NCI-H510A (cell line): Measurements from ENCODE around the gene IQCE.

ENCODE experiments used
- DNase-seq: peaks from one replicate; lab custom pipeline; 2025; lab: John Stamatoyannopoulos, UW

Gene IQCE

GRCh38 chr7:2634267-2635145, 75.7 kb downstream of the IQCE start:
- DNase-seq: no peak

GRCh38 chr7:2635148-2635668, 76.4 kb downstream of the IQCE start:
- no peak for DNase-seq

- no peak for DNase-seq
These were observed 77.3 kb downstream of the IQCE start for GRCh38 chr7:2635810-2636701.

- no peak for DNase-seq
These were observed 78.3 kb downstream of the IQCE start for GRCh38 chr7:2637066-2637471.

GRCh38 chr7:2637505-2638223, 78.9 kb downstream of the IQCE start:
- DNase-seq: no peak

- no peak for DNase-seq
These were observed 79.6 kb downstream of the IQCE start for GRCh38 chr7:2638224-2638991.

GRCh38 chr7:2639181-2639681, 80.5 kb downstream of the IQCE start:
- DNase-seq: no peak

GRCh38 chr7:2639695-2640481, 81.1 kb downstream of the IQCE start:
- DNase-seq: no peak

GRCh38 chr7:2640482-2640830, 81.7 kb downstream of the IQCE start:
- DNase-seq: no peak

GRCh38 chr7:2640846-2641316, 82.1 kb downstream of the IQCE start:
- no peak for DNase-seq

GRCh38 chr7:2641406-2642393, 82.9 kb downstream of the IQCE start:
- no peak for DNase-seq

GRCh38 chr7:2643386-2644219, 84.8 kb downstream of the IQCE start:
- no peak for DNase-seq

- DNase-seq: no peak
These were observed 85.4 kb downstream of the IQCE start for GRCh38 chr7:2644220-2644561.

- DNase-seq: no peak
These were observed 85.9 kb downstream of the IQCE start for GRCh38 chr7:2644562-2645273.

GRCh38 chr7:2645274-2645868, 86.6 kb downstream of the IQCE start:
- DNase-seq: no peak

GRCh38 chr7:2646336-2646679, 87.5 kb downstream of the IQCE start:
- DNase-seq: no peak
